ENCODE data around the gene SOCS7. TPM values are rescaled to one million over a fixed set of nuclear protein-coding genes. Genes with fewer than 3 reads are reported as not detected.
A peak's percentile ranks its signal among the peaks of the same experiment; 100 is the strongest.

Gene SOCS7
- total and polyA plus RNA-seq, 2 of the 4 experiments (the other 2 are of a cell fraction): 6.5 to 6.8 TPM

GRCh38 chr17:38451840-38452529 lies 100.3 kb downstream of the SOCS7 start:
- 0 out of 2 replicates have a peak, but pooled peaks have one; percentile 10 for TF ChIP-seq NFE2L2 (IDR thresholded peaks at IDR 0.05; ENCODE audit: low read depth, low read length)
- peak; percentile 28; the same call in 1 of the 2 replicates for TF ChIP-seq FOS (IDR thresholded peaks at IDR 0.05; ENCODE audit: low read depth, low read length)
- peak; percentile 18 for TF ChIP-seq RCOR1 (IDR thresholded peaks at IDR 0.05; ENCODE audit: insufficient replicate concordance, low read length)
- no peak for TF ChIP-seq SMC3 (IDR thresholded peaks at IDR 0.05; ENCODE audit: low read depth, low read length)
- no peak for TF ChIP-seq RAD21 (IDR thresholded peaks at IDR 0.05; ENCODE audit: low read length)
- peak; percentile 79 for TF ChIP-seq MAZ (IDR thresholded peaks at IDR 0.05; ENCODE audit: borderline replicate concordance, low read depth, low read length)
- peak; percentile 56 for TF ChIP-seq BHLHE40 (IDR thresholded peaks at IDR 0.05; ENCODE audit: low read depth, low read length)
- peak; percentile 46; the same call in 1 of the 2 replicates for TF ChIP-seq MXI1 (IDR thresholded peaks at IDR 0.05; ENCODE audit: borderline replicate concordance, low read depth, low read length)
- peak; percentile 54; the same call in 1 of the 2 replicates for TF ChIP-seq MAFK (IDR thresholded peaks at IDR 0.05; ENCODE audit: low read depth, low read length)
- TF ChIP-seq USF2 (IDR thresholded peaks at IDR 0.05; ENCODE audit: low read depth, low read length): no peak
- 0 out of 2 replicates have a peak, but pooled peaks have one; percentile 1 for TF ChIP-seq CEBPB (IDR thresholded peaks at IDR 0.05; ENCODE audit: low read depth, low read length)
- 20% methylated on average over 7 of the region's 18 CpGs; no CpG with 5 or more reads in 1 of the 2 experiments for WGBS, 2 experiments (ENCODE audit: extremely low coverage in 2 of 2, insufficient read length in 1 of 2)
- Histone ChIP-seq H3K27me3 (ENCODE audit: control insufficient read depth, insufficient read depth, low read length) (no peaks in the 10 kb centered on the region), H2BK15ac (ENCODE audit: low read depth, low read length) (peak overlapping the region; percentile 99; the same call in 2 of the 3 replicates), H3K27ac (ENCODE audit: insufficient read depth, low read length) (peak overlapping the region; percentile 99), H4K20me1 (ENCODE audit: insufficient read depth, low read length) (peaks cover 45% of the 10 kb centered on the region), H2AK5ac (ENCODE audit: low read depth, low read length) (peak overlapping the region; percentile 100), H3K56ac (ENCODE audit: extremely low read depth, insufficient read depth, low read length) (peak overlapping the region; percentile 99), H4K5ac (ENCODE audit: low read depth, low read length) (peak overlapping the region; percentile 84), H3K4me2 (ENCODE audit: low read depth, low read length) (peak overlapping the region; percentile 81), H2BK5ac (ENCODE audit: low read depth, low read length, poor library complexity, severe bottlenecking) (peak overlapping the region; percentile 98), H3K23ac (ENCODE audit: low read depth, low read length) (peak overlapping the region; percentile 99), H3K4me3 (ENCODE audit: insufficient read depth, low read depth, low read length) (peak overlapping the region; percentile 30), H3K14ac (replicated peaks; ENCODE audit: low read depth, low read length) (peak overlapping the region; percentile 99), H3K79me1 (ENCODE audit: low read depth in 1 of 2, low read length in 2 of 2) (peaks cover 42 to 88% of the 10 kb centered on the region in 2 experiments), H2AFZ (replicated peaks; ENCODE audit: low read length, poor library complexity) (peak overlapping the region; percentile 73), H4K91ac (ENCODE audit: insufficient read depth, low read depth, low read length) (peak overlapping the region; percentile 100), H3K4me1 (ENCODE audit: control insufficient read depth, insufficient read depth, low read length) (peaks cover 65% of the 10 kb centered on the region), H4K8ac (ENCODE audit: low read depth in 2 of 2, low read length in 2 of 2) (peak overlapping the region; percentile 98 to 99), H3K9me1 (ENCODE audit: insufficient read depth, low read length) (peaks cover 50% of the 10 kb centered on the region), H3K9ac (ENCODE audit: low read depth, low read length) (peak overlapping the region; percentile 86), H2AK9ac (replicated peaks; ENCODE audit: low read depth, low read length, poor library complexity) (peak overlapping the region; percentile 100), H3K18ac (ENCODE audit: low read depth, low read length) (peak overlapping the region; percentile 89), H3K36me3 (ENCODE audit: control insufficient read depth, insufficient read depth, low read length) (0 out of 2 replicates have a peak, but pooled peaks cover 4% of the 10 kb centered on the region), H2BK120ac (ENCODE audit: low read depth, low read length) (peak overlapping the region; percentile 99), H3K4ac (ENCODE audit: low read depth, low read length) (peak overlapping the region; percentile 100), H3K9me3 (ENCODE audit: control insufficient read depth, insufficient read depth, low read length) (no peaks in the 10 kb centered on the region), H2BK20ac (ENCODE audit: low read depth, low read length) (peak overlapping the region; percentile 95)
- ATAC-seq (ENCODE audit: low read depth): peak; percentile 36
- ChIA-PET CTCF (interaction anchor here (0.8 to 1.0 kb wide), 2 partner anchors 9 to 21 kb away, joined by 3 to 4 read pairs; no protein-coding TSS in a partner anchor), POLR2A (ENCODE audit: unreplicated experiment) (interaction anchor here (0.9 kb wide), 1 partner anchor 13 kb away, joined by 3 read pairs; no protein-coding TSS in a partner anchor)
- dilution Hi-C loops (cut with HindIII; ENCODE audit: low sequenced_read_pairs, unreplicated experiment): no loop called here
- DNase-seq: peak; percentile 94
- intact Hi-C loops (cut with micrococcal nuclease): loop anchor here (2.0 kb wide), 2 partner anchors 13 to 23 kb away; partner anchors contain the start of gene ARHGAP23
- BruUV-seq (replicated peaks): no TSS peak
- in situ Hi-C loops (cut with MboI; ENCODE audit: low sequenced_read_pairs): no loop called here
